ENCODE data around the gene RBM46.

- no peak for TF ChIP-seq POLR2AphosphoS5 (IDR thresholded peaks at IDR 0.05)
- peak in 3 of 4 experiments; percentile 20 to 49 (median 42) for TF ChIP-seq CTCF (IDR thresholded peaks at IDR 0.05)
These were observed 1.6 kb upstream of the RBM46 start for GRCh38 chr4:154779362-154779947.

All from prostate gland (tissue), 2 donors.